ENCODE measurements around the gene ANKRD18B.
"Not testable (repeated sequence)": the region's sequence is repeated elsewhere in the genome, so short reads cannot be mapped to it uniquely, and the experiment has no call there.

GRCh38 chr9:33588876-33589275 is 64.8 kb downstream of the ANKRD18B start:
- not testable (repeated sequence) for TF ChIP-seq CTCF, POLR2A, EP300 (IDR thresholded peaks at IDR 0.05)

All from ovary (tissue), 3 donors.